GM19467 (cell line): Measurements from ENCODE around the gene KCNQ1.

Experiments used
- ATAC-seq: cut with Tn5 transposase; IDR thresholded peaks from one replicate; pipeline ENCODE4 v1.9.1; 2021; ENCODE audit warnings: mild to moderate bottlenecking, moderate library complexity; ENCODE audit not compliant: unreplicated experiment

Gene KCNQ1

DNA sequence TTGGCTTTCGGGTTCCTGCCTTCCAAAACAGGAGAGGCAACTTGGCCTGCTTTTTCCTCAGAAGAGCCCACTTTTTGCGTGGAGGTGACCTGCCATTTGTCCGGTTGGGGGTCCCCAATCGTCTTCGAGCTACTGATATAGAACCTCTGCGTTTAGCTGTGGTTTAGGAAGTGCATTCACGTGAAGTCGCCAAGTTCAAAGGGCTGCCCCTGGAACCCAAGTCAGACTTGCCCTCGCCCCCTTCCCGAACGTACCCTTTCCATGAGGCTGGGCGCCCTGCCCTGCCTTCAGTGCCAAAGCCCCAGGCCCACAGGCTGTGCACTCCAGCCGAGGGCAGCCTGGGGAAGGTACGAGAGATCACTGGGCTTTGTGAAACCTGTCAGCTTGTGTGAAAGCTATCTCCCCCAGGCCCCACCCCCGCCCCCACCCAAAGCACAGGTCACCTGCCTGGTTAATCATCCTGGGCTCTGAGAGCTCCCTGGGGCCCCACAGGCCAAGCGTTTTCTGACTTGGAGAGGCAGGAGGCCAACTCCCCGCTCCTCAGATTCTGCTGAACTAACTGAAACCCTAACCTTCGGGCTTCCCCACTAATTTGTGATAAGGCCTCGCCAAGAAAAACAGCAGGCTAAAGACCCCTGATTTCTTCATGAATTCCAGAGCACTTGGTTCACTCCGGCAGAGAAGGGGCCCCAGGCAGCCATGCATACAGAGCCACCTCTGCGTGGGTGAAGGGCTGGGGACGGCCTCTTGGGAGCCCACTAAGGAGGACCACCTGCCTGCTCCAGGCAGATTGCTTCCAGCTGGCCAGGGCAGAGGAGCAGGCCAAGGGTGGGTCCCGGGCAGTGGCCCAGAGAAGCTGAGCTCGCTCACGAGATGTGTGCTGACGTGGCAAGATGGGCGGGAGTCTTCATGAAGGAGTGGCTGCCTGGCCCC lies 280.8 kb downstream of the KCNQ1 start:
- ATAC-seq = no peak

DNA sequence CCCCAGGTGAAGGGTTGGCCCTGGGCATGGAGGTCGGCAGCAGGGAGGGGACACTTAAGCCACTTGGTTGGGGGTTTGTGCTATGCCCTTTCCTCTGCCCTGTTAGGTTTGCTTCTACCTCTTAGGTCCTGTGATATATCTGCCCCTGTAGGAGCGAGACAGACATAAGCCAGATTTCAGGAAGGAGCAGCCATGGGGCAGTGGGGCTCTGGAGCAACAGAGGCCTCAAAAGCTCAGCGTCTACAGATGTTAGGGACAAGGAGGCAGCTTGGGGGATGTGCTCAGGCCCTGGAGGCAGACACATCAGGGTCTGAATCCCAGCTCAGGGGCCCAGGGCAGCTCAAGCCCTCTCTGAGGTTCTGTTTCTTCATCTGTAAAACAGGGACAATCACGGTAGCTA lies 282.2 kb downstream of the KCNQ1 start:
- ATAC-seq = no peak

DNA sequence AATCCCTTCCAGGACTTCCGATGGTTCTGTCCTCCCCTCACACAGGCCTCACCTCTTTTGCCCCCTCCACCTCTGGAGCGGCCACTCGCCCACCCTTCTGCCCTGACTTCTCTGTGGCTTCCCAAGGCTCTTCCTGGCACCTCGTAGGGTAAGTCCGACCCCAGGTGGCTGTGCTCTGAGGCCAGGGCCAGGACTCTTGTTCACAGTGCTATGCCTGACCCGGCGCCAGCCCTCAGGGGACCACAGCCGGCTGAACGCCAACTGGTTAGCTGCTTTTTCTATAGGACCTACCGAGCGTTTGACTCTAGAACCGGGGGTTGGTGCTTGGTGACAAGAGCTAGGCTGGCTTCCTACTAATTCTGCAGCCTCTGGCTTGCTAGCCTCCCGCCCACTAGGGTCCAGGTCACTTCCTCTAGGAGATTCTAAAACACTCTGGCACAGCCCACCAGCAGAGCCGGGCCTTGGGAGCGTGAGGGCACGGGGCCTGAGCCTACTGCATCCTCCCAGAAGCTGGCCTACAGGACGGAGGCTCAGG lies 283.4 kb downstream of the KCNQ1 start:
- ATAC-seq = no peak

- ATAC-seq = no peak
These were observed 284.0 kb downstream of the KCNQ1 start for GRCh38 chr11:2728663-2729332.

GRCh38 chr11:2729841-2730240 lies 285.0 kb downstream of the KCNQ1 start:
- no peak for ATAC-seq

- no peak for ATAC-seq
These were observed 285.7 kb downstream of the KCNQ1 start for GRCh38 chr11:2730272-2731129.

- ATAC-seq = no peak
These were observed 286.6 kb downstream of the KCNQ1 start for GRCh38 chr11:2731130-2732125.

- ATAC-seq = no peak
These were observed 287.6 kb downstream of the KCNQ1 start for GRCh38 chr11:2732261-2732939.

DNA sequence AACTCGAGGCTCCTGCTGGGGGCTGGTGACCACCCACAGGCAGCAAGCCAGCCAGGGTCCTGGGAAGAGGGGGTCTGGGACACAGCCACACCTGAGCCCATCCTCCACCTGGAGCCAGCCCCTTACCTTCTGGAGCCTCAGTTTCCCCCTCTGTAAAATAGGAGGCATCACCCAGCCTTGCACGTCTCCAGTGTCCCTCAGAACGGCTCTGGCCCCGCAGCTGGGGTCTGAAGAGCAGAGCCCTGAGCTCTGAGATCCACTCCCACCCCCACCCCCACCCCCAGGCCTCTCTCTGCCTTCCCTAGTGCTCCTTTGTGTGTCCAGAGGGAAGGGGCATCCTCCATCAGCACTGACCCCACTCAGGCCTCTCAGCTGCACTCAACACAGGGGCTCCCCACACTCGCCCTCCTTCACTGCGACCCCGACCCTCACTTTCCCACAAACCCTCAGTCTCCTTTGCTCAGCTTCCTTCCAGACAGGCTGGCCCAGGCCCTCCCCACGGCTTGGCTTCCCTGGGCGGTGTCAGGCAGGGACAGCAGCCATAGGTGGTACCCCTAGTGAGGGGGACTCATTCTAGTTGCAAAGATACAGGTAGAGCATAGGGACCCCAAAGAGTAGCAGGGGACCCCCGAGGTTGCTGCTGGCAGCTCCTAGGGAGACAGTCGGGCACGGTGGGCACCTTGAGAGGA lies 288.3 kb downstream of the KCNQ1 start:
- ATAC-seq = no peak

DNA sequence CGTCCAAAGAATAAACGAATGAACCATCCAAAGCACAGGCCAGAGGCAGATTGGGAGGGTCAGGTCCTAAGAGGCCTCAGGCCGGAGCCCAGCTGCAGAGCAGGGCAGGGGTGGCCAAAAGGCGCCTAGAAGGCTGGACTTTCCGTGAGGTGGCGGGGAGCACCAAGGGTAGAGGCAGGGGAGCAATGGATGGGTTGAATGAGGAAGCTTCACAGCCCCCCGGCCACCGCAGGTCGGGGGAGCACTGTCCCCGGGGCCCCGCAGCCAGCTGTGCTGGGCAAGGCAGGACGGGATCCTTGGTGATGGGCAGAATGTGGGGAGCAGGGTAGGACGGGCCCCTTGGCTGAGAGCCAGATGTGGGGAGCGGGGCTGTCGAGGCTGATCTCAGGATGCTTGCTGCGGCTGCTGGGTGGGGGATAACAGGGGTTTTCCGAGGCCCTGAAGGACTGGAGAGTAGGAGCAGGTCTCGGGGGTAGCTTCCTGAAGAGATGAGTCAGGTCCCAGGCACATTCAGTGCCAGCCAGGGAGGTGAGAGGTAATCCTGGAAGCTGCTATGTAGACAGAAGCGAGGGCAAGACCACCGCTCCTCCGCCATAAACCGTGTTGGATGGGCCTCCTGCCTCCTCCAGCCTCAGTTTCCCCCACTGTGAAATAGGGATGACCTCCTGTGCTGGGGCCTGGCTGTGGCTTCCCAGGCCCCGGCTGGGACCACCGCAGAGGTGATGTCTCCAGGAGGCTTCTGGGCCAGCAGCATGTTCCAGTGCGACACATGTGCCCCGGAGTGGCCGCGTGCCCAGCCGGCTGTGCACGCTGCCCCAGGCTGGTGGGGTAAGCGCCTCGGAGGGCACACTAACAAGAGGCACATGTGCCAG lies 289.6 kb downstream of the KCNQ1 start:
- no peak for ATAC-seq

DNA sequence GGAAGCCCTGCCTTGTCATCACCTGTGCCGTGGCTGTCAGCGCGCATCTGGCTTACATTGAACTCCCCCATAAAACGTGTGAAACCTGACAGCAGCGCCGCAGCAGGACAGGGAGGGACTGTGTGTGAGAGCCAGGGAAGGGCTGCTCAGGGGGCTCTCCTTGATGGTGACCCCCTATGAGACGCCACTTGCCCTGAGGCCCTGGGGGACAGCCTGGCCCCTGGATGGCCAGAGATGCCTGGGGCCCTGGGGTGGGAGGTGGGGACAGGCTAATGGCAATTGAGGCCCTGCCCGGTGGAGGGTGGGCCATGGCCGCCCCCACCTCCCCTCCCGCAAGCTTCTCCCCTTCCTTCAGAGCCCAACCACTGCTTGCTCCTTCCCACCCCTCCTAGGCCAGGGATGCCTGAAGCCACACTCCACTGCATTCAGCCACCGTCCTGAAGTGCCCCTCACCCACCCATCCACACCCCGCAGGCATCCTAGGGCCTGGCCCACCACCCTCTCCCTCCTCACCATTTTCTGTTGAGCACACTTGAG lies 290.3 kb downstream of the KCNQ1 start:
- no peak for ATAC-seq

DNA sequence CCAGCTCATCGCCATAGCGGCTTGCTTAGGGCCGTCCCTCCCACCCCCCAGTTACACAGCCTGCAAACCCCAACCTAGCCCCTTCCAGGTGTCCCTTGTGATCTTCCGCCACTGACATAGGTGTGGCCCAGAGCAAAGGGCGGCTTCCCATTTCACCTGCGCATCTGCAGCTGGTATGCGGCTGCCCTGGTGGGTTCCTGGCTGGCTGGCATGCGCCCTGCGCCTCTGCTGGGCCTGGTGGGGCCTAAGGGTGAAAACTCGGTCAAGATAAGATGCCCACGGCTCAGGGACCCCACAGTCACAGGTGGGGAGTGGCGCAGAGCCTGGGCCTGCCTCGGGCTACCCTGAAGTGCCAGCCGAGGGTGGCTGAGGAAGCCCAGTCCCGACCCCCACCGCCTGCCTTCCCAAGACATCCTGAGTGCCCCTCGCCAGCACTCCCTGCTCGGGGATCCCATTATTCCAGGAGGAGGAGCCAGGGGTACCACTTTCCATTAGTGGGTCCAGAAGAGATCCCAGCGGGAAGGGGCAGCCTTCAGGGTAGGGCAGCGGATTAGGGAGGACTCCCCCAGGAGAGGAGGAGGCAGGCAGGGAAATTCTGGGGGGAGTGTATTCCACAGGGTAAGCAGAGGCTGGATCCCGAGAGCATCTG lies 291.9 kb downstream of the KCNQ1 start:
- no peak for ATAC-seq

DNA sequence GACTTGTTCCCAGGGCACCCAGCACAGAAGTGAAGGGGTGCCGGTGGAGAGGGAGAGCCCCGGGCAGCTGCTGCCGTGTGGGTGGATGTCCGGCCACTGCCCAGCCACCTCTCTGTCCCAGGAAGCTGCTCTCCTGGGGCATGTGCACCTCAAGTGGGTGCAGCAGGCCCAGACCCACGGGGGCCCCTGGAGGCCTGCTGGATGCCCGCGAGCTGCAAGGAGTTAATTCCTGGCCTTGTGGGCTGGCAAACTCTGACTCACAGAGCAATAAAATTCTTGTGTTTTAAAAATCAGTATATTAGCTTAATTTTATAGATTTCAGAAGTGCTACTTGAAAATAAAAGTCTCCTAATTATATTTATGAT lies 292.4 kb downstream of the KCNQ1 start:
- no peak for ATAC-seq

DNA sequence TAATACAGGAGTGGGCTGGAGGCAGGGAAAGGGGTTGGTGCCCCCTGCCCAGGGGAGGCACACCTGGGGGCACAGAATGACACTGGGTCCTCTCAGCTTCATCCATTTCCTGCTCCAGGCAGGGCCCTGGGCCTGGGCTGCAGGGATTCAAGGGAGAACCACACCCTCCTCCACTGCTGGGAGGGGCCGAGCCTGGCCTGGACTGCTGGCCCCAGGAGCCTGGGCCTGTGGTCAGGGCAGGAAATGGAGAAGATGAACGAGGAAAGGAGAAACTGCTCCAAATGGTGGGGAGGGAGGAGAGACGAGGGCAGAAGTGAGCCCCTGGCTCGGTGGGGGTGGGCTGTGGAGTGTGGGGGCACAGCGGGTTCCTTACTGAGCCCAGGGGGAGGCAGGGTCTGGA lies 293.1 kb downstream of the KCNQ1 start:
- no peak for ATAC-seq

GRCh38 chr11:2738551-2739431 lies 294.0 kb downstream of the KCNQ1 start:
- no peak for ATAC-seq
